Osteocyte (in vitro differentiated cells): Measurements from ENCODE around the gene IGF1R. TPM values are rescaled to one million over a fixed set of nuclear protein-coding genes. Genes with fewer than 3 reads are reported as not detected.

ENCODE experiments used
- DNase-seq: peaks from one replicate; pipeline ENCODE4 v3.0.0; 2021; ENCODE audit warnings: mixed read lengths; ENCODE audit not compliant: unreplicated experiment; ENCODE audit errors: extremely low spot score
- H3K27ac Mint-ChIP-seq: one replicate; pipeline ENCODE4 v1.8.0; 2021; ENCODE audit warnings: mild to moderate bottlenecking, mixed read lengths; ENCODE audit not compliant: unreplicated experiment
- H3K27me3 Mint-ChIP-seq: one replicate; pipeline ENCODE4 v1.8.0; 2021; ENCODE audit warnings: mixed read lengths; ENCODE audit not compliant: unreplicated experiment
- H3K36me3 Mint-ChIP-seq: one replicate; pipeline ENCODE4 v1.8.0; 2021; ENCODE audit warnings: mixed read lengths; ENCODE audit not compliant: unreplicated experiment
- H3K4me1 Mint-ChIP-seq: one replicate; pipeline ENCODE4 v1.8.0; 2021; ENCODE audit warnings: mixed read lengths; ENCODE audit not compliant: unreplicated experiment
- H3K4me3 Mint-ChIP-seq: one replicate; pipeline ENCODE4 v1.8.0; 2021; ENCODE audit warnings: mild to moderate bottlenecking, moderate library complexity, mixed read lengths; ENCODE audit not compliant: unreplicated experiment
- H3K9me3 Mint-ChIP-seq: one replicate; pipeline ENCODE4 v1.8.0; 2021; ENCODE audit warnings: mixed read lengths; ENCODE audit not compliant: unreplicated experiment
- CTCF ChIP-seq: fragments of 200-600 bp; sonication (generic); IDR thresholded peaks from 2 replicates; pipeline ENCODE4 v1.5.0; 2021; ENCODE audit warnings: antibody characterized with exemption, mild to moderate bottlenecking, moderate library complexity
- total RNA-seq: library from RNA; stranded (reverse); gene quantifications from 2 replicates; pipeline ENCODE4 v1.2.1, GENCODE V29; 2021

Gene IGF1R
- total RNA-seq, 1 donor from 2014 or later = 174 TPM

- peak; percentile 80 for DNase-seq
- H3K9me3 Mint-ChIP-seq = no peaks in the 10 kb centered on the region
- no peaks in the 10 kb centered on the region for H3K36me3 Mint-ChIP-seq
- no peak for TF ChIP-seq CTCF
- no peaks in the 10 kb centered on the region for H3K27me3 Mint-ChIP-seq
- peaks cover 49% of the 10 kb centered on the region for H3K4me1 Mint-ChIP-seq
- H3K4me3 Mint-ChIP-seq = no peak overlapping the region
- H3K27ac Mint-ChIP-seq = peak overlapping the region; percentile 40
Observed at GRCh38 chr15:98776607-98777281, 128.4 kb downstream of the IGF1R start.

- no peaks in the 10 kb centered on the region for H3K9me3 Mint-ChIP-seq
- no peaks in the 10 kb centered on the region for H3K27me3 Mint-ChIP-seq
- TF ChIP-seq CTCF = no peak
- peak; percentile 54 for DNase-seq
- H3K4me1 Mint-ChIP-seq = peaks cover 47% of the 10 kb centered on the region
- no peak overlapping the region for H3K4me3 Mint-ChIP-seq
- peak overlapping the region; percentile 40 for H3K27ac Mint-ChIP-seq
- no peaks in the 10 kb centered on the region for H3K36me3 Mint-ChIP-seq
Observed at GRCh38 chr15:98777426-98777825, 129.1 kb downstream of the IGF1R start.

DNA sequence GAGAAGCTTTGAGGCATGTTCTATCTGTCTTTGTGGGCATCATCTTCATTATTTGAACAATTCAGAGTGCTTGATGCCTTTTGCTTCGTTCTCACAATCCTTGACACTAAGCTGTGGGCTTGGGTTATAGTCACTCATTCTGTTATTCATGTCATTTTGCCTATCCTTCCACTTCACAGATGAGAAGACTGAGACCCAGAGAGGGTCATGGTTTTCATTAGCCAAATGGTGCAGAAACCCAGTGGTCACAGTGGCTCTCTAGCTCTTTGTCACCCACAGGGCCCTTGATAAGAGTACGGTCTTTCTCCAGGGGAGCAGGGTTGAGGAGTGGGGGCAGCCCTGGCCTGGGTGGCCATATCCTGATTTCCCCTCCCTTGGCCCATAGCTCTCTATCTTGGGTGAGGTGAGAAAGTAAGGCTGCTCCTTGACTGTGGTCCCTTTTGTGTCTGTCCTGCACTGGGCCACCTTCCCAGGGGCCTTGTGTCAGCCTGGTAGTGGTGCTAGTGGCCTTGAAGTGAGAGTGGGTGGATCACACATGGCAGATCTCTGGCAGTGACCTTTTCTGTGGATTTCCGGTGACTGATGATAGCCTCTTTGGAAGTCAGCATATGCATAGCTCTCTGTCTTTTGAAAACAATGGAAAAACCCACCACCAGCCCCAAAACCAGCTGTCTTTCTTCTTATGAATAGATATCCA lies 130.1 kb downstream of the IGF1R start:
- Mint-ChIP-seq H3K36me3 (no peaks in the 10 kb centered on the region), H3K27ac (no peak overlapping the region), H3K27me3 (no peaks in the 10 kb centered on the region), H3K4me3 (no peak overlapping the region), H3K9me3 (no peaks in the 10 kb centered on the region), H3K4me1 (peaks cover 39% of the 10 kb centered on the region)
- no peak for TF ChIP-seq CTCF
- DNase-seq = peak; percentile 49

DNA sequence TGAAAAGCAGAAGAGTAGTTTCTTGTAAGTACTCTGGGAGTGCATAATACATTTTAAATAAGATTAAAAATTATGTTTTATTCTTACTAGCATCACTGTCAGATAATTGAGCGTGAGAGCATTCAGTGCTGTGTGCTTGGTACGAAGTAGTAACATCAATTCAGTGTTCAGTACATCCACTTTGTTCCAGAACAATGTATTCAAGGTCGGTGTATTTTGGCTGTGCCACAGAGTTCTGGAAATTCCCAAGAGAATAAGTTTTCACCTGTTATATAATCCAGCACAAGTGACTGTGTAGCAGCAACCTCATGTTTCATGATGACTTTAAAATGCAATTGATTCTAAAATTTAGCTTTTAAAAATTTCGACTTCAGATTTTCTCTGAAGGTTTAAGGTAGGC lies 130.6 kb downstream of the IGF1R start:
- no peak for TF ChIP-seq CTCF
- no peaks in the 10 kb centered on the region for H3K36me3 Mint-ChIP-seq

GRCh38 chr15:98779463-98780071 lies 131.2 kb downstream of the IGF1R start:
- no peaks in the 10 kb centered on the region for H3K27me3 Mint-ChIP-seq
- H3K27ac Mint-ChIP-seq = peak overlapping the region; percentile 58
- H3K4me1 Mint-ChIP-seq = peaks cover 34% of the 10 kb centered on the region
- peak; percentile 95 for TF ChIP-seq CTCF
- peak; percentile 87 for DNase-seq
- no peak overlapping the region for H3K4me3 Mint-ChIP-seq
- H3K9me3 Mint-ChIP-seq = no peaks in the 10 kb centered on the region
- no peaks in the 10 kb centered on the region for H3K36me3 Mint-ChIP-seq

More for the DNA sequence above, 130.6 kb downstream of the IGF1R start:
- no peak overlapping the region for H3K4me3 Mint-ChIP-seq
- H3K4me1 Mint-ChIP-seq = peaks cover 36% of the 10 kb centered on the region
- no peaks in the 10 kb centered on the region for H3K27me3 Mint-ChIP-seq
- H3K9me3 Mint-ChIP-seq = no peaks in the 10 kb centered on the region
- H3K27ac Mint-ChIP-seq = no peak overlapping the region
- no peak for DNase-seq
